Left renal cortex interstitium (tissue), 4 donors: ENCODE data around the gene SLC28A2. TPM values are rescaled to one million over a fixed set of nuclear protein-coding genes. Genes with fewer than 3 reads are reported as not detected.
"Not testable (repeated sequence)": the region's sequence is repeated elsewhere in the genome, so short reads cannot be mapped to it uniquely, and the experiment has no call there.

Experiments used
- DNase-seq, 4 donors: peaks; one replicate each; pipeline ENCODE4 v3.0.0-alpha.2; 2013; ENCODE audit warnings: low read depth in 4 of 4, low spot score in 2 of 4, missing footprints in 1 of 4
- polyA plus RNA-seq, 4 donors: library from polyadenylated mRNA; unstranded; fragments of 120-200 nt; gene quantifications; one replicate each; pipeline ENCODE4 v1.2.1, GENCODE V29; 2013; ENCODE audit not compliant: insufficient read length in 4 of 4

Gene SLC28A2
- polyA plus RNA-seq, 4 donors = 0.29 to 0.99 (median 0.37) TPM

GRCh38 chr15:45262906-45263461 is 10.9 kb downstream of the SLC28A2 start:
- DNase-seq = no peak

DNA sequence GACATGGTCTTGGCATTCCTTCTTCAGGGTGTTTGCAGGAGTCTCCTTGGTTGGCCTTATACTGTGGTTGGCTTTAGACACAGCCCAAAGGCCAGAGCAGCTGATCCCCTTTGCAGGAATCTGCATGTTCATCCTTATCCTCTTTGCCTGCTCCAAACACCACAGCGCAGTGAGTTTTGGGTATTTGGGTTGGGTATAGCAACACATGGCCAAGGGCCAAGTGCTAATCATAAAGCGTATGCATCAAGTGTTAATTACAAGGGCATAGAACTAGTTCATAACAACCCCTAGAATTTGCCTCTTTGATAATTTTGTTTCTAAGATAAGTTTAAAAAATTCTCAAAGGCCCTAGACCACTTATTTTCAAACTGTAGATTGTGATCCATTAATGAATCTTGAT is 11.8 kb downstream of the SLC28A2 start:
- DNase-seq = no peak

DNA sequence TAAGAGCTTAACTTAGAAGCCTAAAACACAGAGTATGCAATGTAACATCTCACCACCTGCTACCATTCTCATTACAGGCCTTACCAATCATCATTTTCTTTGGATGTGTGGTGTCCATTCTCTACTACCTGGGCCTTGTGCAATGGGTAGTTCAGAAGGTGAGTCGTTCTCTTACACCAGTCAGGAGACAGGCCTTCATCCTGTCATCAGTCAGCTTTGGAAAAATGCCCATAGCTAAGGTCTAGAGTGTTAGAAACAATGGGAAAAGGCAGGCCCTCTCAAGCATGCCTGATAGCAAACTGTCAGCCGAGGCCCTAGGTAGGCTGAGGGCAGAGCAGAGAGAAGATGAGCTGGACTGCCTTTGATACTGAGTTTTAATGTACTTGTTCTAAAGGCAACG is 13.5 kb downstream of the SLC28A2 start:
- no peak for DNase-seq

DNA sequence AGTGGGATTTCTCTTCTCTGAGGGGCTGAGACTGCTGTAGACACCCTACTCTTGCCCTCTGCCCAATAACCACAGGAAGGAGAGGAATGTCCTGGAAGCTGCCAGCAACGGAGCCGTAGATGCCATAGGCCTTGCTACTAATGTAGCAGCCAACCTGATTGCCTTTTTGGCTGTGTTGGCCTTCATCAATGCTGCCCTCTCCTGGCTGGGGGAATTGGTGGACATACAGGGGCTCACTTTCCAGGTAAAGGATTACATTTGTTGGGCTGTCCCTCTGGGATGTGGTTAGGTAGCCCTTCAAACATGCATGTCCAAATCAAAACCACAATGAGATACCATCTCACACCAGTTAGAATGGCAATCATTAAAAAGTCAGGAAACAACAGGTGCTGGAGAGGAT is 16.1 kb downstream of the SLC28A2 start:
- DNase-seq = no peak

DNA sequence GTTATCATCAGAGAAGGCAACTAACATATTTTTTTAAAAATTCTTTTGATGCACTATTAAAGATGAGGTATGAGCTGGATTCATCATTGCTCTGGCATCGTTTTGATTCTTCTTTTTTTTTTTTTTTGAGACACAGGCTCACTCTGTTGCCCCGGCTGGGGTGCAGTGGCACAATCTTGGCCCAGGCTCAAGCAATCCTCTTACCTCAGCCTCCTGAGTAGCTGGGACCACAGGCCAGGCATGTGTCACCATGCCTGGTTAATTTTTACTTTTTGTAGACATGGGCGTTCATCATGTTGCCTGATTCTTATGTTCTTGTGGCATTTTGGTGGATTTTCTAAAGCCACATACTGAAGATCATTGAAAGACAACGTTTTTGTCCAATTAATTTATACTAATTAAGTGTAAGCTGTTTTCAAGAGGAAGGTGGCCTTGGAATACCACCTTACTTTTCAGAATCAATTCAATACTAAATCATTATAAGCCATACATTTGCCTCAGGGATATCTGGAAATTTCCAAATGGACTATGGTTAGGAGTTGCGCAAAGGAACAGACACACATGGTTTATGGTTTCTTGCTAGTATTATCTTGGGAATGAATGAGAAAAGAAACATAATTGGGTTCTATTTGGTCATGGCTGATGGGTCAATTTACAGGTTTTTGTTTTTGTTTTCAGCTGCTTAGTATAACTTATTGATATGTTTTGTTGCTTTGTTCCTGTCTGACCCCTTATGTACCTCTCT is 22.8 kb downstream of the SLC28A2 start:
- DNase-seq = no peak

DNA sequence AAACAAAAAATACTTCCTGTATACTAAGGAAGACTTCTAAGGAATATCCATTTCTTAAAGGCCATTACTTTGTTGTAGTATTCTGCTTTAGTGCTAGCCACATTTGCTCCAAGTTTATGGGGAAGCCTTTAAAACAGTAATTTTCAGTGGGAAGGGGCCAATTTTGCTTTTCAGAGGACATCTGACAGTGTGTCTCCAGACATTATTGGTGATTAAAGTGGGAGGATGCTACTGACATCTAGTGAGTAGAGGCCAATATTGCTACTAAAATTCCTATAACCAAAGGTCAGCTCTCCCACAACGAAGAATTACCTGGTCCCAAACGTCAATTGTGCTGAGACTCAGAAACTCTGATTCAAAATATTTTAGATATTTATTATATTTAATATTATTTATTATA is 24.8 kb downstream of the SLC28A2 start:
- DNase-seq = peak in 1 of 4 donors; percentile 23

GRCh38 chr15:45279024-45279698 is 27.1 kb downstream of the SLC28A2 start:
- DNase-seq = peak; percentile 93 to 98 (median 95)

DNA sequence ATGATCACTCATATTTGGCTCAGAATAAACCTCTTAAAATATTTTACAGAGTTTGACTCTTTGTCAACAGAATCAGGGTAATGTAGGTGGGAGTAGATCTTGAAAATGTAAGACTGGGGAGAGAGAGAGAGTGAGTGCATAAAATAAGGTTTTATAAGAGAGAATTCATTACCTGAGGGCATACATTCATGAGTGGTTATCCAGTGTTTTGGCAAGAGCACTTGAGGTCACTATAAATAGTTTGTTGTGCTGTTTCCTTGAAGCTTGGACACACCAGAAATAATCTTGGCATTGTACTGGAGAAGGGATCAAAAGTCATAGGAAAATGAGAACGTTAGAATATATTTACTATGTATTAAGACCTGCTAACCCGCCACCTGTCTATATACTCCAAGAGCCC is 33.4 kb downstream of the SLC28A2 start:
- no peak for DNase-seq

DNA sequence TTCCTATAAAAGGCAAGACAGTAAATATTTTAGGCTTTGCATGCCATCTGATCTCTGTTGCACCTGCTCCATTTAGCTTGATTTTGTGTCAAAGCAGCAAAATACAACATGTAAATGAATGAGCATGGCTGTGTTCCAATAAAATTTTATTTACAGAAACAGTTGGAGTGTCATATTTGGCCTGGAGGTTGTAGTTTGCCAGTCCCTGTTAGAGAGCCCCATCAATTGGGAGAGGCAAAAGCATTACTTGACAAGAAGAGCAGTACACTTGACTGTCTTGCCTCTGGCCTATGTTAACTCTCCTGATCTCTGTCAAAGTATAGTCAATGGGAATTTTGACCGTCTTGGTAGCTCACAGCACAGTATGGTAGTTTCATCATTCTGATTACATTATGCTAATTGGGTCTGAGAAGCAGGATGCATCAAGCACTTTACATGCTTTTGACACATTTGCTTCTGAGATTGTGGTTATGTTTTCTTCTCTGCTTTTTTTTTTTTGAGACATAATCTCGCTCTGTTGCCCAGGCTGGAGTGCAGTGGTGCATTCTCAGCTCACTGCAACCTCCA is 35.4 kb downstream of the SLC28A2 start:
- no peak for DNase-seq

DNA sequence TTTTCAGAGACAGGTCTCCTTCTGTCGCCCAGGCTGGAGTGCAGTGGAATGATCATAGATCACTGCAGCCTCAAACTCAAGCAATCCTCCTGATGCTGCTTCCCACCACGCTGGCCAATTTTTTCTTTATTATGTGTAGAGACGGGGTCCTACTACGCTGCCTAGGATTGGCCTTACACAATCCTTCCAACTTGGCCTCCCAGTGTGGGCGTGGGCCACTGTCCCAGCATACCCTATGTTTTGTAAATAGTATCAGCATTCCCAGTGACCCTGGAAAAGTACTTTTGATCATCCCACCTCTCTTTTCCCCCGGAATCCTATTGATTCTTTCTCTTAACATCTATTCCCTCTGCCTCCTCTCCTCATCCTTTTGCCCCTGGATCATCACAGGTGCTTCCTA is 36.9 kb downstream of the SLC28A2 start:
- no peak for DNase-seq

DNA sequence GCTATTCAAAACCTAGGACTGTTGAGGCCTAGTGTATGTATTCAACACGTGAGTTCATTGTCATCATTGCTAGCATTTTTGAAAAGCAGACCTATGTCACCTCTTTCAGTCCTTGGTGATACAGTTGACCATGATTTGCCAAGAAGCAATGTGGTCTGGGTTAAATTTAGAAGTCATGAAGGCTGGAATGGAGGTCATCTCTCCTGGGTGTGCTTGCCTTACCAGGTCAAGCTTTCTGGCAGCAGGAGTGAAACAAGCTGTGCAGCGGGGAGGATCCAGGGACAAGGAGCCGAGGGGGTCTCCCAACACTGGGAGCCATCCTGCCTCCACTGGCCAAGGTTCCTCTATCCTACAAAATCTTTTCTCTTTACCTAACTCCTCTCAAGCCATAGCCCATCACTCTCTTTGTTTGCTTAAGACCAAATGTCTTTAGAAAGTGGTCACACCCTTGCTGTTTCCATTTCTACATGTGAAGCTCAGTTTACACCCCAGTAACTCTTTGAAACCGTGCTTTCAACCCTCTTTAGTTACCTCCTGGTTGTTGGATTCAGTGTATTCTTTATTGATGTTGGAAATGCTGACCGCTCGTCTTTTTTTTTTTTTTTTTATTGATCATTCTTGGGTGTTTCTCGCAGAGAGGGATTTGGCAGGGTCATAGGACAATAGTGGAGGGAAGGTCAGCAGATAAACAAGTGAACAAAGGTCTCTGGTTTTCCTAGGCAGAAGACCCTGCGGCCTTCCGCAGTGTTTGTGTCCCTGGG is 40.0 kb downstream of the SLC28A2 start:
- no peak for DNase-seq

DNA sequence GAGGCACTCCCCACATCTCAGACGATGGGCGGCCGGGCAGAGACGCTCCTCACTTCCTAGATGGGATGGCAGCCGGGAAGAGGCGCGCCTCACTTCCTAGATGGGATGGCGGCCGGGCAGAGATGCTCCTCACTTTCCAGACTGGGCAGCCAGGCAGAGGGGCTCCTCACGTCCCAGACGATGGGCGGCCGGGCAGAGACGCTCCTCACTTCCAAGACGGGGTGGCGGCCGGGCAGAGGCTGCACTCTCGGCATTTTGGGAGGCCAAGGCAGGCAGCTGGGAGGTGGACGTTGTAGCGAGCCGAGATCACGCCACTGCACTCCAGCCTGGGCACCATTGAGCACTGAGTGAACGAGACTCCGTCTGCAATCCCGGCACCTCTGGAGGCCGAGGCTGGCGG is 41.3 kb downstream of the SLC28A2 start:
- DNase-seq = not testable (repeated sequence)

- not testable (repeated sequence) for DNase-seq
These were observed 46.9 kb downstream of the SLC28A2 start for GRCh38 chr15:45298964-45299378.

GRCh38 chr15:45304711-45305110 is 52.7 kb downstream of the SLC28A2 start:
- no peak for DNase-seq

DNA sequence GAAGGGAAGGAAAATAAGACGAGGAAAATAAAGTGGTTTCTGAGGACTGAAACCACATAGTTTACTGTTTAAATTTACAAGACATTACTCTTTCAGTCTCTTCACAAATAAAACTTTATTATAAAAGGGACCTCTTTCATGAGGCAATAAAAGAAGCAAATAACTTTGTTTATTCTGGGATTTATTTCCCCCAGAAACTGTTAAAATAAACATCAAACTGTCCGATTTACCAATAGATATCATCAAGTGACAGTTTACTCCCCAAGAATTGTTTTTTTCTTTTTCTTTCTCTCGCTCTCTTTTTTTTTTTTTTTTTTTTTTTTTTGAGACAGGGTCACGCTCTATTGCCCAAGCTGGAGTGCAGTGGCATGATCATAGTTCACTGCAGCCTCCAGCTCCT is 54.1 kb downstream of the SLC28A2 start:
- DNase-seq = no peak

GRCh38 chr15:45307230-45307924 is 55.3 kb downstream of the SLC28A2 start:
- DNase-seq = peak in 1 of 4 donors; percentile 25

DNA sequence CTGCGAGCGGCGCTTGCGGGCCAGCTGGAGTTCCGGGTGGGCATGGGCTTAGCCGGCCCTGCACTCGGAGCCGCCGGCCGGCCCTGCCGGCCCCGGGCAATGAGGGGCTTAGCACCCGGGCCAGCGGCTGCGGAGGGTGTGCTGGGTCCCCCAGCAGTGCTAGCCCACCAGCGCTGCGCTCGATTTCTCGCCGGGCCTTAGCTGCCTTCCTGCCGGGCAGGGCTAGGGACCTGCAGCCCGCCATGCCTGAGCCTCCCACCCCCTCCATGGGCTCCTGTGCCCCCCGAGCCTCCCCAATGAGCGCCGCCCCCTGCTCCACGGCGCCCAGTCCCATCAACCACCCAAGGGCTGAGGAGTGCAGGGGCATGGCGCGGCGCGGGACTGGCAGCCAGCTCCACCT is 62.1 kb downstream of the SLC28A2 start:
- not testable (repeated sequence) for DNase-seq

DNA sequence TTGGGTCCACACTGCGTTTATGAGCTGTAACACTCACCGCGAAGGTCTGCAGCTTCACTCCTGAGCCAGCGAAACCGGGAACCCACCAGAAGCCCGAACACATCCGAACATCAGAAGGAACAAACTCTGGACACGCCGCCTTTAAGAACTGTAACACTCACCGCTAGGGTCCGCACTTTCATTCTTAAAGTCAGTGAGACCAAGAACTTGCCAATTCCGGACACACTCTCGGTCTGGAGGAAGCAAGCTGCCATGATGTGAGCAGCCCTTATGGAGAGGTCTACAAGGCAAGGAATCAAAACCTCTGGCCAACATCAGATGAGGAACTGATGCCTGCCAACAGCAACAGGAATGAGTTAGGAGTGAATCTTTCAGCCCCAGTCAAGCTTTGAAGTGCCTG is 62.9 kb downstream of the SLC28A2 start:
- DNase-seq = no peak

DNA sequence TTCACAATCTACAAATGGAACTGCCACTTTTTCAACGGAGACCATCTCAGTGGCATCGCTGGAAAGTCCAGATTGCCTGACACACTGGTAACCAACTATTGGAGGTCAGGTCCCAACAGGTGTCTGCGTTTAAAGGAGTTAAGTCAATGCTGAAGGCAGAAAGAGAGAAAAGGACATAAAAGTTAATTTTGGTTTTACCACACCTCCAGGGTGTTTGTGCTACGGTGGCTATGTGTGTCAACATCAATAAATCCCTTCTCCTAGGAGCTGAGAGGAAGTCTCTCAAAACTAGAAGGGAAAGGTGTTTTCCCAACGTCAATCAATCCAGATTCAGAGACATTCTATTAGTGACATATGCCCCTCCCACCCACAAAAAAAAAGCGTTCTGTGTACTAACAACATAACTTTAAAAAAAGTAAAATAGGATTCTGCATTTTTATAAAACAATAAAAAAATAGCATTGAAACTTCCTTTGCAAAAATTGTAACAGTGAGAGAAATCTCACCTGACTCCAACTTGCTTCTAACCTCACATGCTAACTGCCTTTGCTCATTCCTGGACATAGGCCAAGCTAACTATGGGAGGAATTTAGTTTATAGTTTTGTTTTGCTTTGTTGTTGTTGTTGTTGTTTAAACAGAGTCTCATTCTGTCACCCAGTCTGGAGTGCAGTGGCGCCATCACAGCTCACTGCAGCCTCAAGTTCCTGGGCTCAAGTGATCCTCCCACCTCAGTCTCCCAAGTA is 67.6 kb downstream of the SLC28A2 start:
- no peak for DNase-seq
